Left colon (tissue), 2 donors: ENCODE measurements around the gene FANCI. TPM values are rescaled to one million over a fixed set of nuclear protein-coding genes. Genes with fewer than 3 reads are reported as not detected.

ENCODE experiments used
- ATAC-seq: fragments of 200-7000 bp; cut with Tn5 transposase; one replicate; pipeline ENCODE4 v1.9.1; 2020; ENCODE audit warnings: mild to moderate bottlenecking, moderate library complexity
- DNase-seq, 2 donors: peaks; one replicate each; pipeline ENCODE4 v3.0.0-alpha.2; 2020
- intact Hi-C, 2 donors: fragments of 100-400 bp; cut with DNase I in 1 of 2; cut with micrococcal nuclease in 1 of 2; formaldehyde crosslinking; loops; one replicate each; pipeline versions ENCODE4 v1.11.2 to v1.14.0; 2022; cut with DNase I, micrococcal nuclease
- long read RNA-seq: library from polyadenylated mRNA; unstranded; transcript quantifications from one replicate; pipeline ENCODE4 v2.0.0, GENCODE V29; 2021
- total RNA-seq, 2 donors: library from RNA; stranded (reverse); fragmentation: NEBNext Ultra II Directional; extraction: Animal tissue kit (Norgen Biotek cat#: 25700); gene quantifications; one replicate each; pipeline ENCODE4 v1.2.1, GENCODE V29; 2021
- donor health status: DM: no; HTN: no; CAD: no.
- donor health status: DM: yes; HTN: yes; CAD: no.

FANCI gene
- total RNA-seq: 10 to 100 TPM in 1 of 2 donors, 1 to 10 TPM in 1; 7.4 to 17.3 TPM
- long read RNA-seq, full-length matches to known transcripts: 2 of 8 reads
- long read RNA-seq, partial matches to known transcripts: 2 of 8 reads
- long read RNA-seq, other reads (novel, unspliced or antisense): 4 of 8 reads

- ATAC-seq (peak; percentile 99), DNase-seq (peak; percentile 96 to 100)
- intact Hi-C loops: no loop called here
These were observed at the start of gene FANCI for GRCh38 chr15:89243691-89244573. Gene FANCI, plus strand, starts transcription at chr15:89243979. Its CDS starts 3,669 bp downstream, at chr15:89247648.

GRCh38 chr15:89194608-89195007 is 49.2 kb upstream of the FANCI start:
- no peak for DNase-seq
- intact Hi-C loops: no loop called here
- no peak for ATAC-seq

DNA sequence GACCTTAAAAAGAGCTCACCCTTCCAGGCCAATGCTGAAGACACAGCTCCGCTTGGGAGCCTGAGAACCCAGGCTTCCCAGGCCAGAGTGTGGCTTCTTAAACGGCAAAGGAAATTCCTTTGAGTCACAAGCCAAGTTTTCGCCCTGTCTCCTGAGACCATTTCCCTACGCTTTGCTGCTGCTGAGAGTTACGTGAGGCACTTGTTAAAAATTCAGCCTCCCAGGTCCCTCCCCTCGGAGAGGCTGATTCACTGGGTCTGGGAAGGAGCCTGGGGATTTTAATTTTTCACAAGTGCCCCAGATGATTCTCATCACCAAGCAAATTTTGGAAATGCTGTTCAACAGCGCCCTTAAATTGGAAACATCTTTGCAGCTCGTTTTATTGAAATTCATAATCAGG is 47.9 kb upstream of the FANCI start:
- DNase-seq: no peak
- ATAC-seq: no peak
- intact Hi-C loops: no loop called here

GRCh38 chr15:89196241-89196640 is 47.5 kb upstream of the FANCI start:
- ATAC-seq (no peak), DNase-seq (no peak)
- intact Hi-C loops: no loop called here

- DNase-seq (peak in 1 of 2 donors; percentile 25), ATAC-seq (peak; percentile 23)
- intact Hi-C loops: no loop called here
These were observed 46.8 kb upstream of the FANCI start for GRCh38 chr15:89196994-89197393.

GRCh38 chr15:89197503-89197971 is 46.2 kb upstream of the FANCI start:
- intact Hi-C loops: no loop called here
- DNase-seq (peak; percentile 60 to 67), ATAC-seq (peak; percentile 95)

DNA sequence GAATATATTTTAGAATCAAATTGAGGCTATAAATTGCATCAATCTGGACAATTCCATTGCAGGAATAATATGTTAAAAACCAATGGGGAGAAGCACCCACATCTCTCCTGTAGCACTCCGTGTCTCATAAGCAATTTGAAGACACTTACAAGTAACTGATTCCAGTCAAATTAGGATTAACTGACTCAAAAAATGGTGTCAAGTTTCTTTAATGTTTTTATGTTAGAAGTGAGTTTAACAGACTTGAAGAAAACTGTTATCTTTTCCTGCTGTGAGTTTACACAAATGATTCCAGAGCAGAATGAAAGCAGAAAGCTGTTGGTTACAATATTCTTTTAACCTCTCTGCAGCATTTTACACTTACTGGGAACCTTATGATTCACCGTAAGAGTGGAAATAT is 45.6 kb upstream of the FANCI start:
- no peak for DNase-seq
- intact Hi-C loops: no loop called here
- no peak for ATAC-seq

GRCh38 chr15:89198934-89199333 is 44.8 kb upstream of the FANCI start:
- intact Hi-C loops: no loop called here
- ATAC-seq: no peak
- DNase-seq: no peak

DNA sequence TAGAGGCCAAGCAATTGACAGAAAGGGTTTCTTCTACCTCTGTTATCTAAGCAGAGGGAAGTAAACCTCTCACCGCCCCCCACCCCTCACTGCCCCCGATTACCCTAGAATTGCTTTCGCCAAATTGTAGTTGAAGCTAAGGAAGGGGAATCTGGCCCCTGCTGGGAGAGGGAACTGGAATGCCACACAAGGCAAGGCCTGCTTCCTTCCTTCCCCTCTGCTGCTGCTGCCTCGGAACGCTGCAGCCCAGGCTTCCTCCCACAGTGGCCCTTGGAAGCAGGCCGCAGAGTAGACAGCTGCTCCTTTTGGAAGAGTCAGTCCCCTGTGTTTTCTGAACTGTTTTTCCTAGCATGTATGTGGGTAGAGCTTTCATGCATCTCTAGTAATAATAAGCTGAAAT is 44.0 kb upstream of the FANCI start:
- DNase-seq: no peak
- no peak for ATAC-seq
- intact Hi-C loops: loop anchor here in 1 of 2 donors (10.0 kb wide), 1 partner anchor 105 kb away; no protein-coding TSS in a partner anchor

DNA sequence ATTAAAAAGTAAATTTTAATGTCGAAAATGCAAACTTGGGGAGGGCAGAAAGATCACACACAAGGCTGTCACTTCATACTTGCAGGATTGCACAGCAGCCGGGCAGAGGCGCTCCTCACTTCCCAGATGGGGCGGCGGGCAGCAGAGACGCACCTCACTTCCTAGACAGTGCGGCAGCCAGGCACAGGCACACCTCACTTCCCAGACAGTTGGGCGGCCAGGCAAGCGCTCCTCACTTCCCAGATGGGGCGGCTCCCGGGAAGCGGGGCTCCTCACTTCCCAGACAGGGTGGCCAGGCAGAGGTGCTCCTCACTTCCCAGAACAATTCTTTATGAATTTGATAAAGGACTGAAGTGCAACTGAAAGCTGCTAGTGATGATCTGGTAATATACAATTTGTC is 43.6 kb upstream of the FANCI start:
- ATAC-seq (no peak), DNase-seq (no peak)
- intact Hi-C loops: loop anchor here in 1 of 2 donors (10.0 kb wide), 1 partner anchor 105 kb away; no protein-coding TSS in a partner anchor

DNA sequence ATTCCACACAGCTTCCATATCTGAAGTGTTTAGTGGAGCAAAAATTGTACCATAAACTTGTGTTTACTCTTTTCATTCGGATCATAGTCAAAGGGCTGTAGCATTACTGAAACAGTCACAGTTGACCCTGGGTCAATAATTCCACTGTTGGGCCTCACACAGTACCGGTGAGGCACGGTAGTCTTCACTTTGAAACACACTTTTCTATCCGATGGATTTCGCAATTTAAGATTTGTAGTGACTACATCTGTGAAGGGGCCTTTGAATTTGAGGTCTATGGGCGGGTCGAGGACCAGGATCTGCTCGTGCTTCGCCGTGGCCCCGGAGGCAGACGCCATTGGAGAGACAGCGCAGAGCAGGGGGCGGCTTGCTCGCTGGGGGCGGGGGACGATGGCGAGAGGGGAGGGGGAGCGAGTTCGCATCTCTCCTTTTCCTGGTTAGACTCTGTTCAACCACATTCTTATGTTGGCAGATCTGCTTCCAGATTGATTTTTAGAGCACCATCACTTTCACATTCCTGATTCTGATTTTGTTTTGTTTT is 42.2 kb upstream of the FANCI start:
- intact Hi-C loops: loop anchor here in 1 of 2 donors (10.0 kb wide), 1 partner anchor 103 kb away; no protein-coding TSS in a partner anchor
- ATAC-seq (no peak), DNase-seq (no peak)

- no peak for ATAC-seq
- no peak for DNase-seq
- intact Hi-C loops: loop anchor here in 1 of 2 donors (10.0 kb wide), 1 partner anchor 101 kb away; no protein-coding TSS in a partner anchor
These were observed 40.0 kb upstream of the FANCI start for GRCh38 chr15:89203705-89204273.

DNA sequence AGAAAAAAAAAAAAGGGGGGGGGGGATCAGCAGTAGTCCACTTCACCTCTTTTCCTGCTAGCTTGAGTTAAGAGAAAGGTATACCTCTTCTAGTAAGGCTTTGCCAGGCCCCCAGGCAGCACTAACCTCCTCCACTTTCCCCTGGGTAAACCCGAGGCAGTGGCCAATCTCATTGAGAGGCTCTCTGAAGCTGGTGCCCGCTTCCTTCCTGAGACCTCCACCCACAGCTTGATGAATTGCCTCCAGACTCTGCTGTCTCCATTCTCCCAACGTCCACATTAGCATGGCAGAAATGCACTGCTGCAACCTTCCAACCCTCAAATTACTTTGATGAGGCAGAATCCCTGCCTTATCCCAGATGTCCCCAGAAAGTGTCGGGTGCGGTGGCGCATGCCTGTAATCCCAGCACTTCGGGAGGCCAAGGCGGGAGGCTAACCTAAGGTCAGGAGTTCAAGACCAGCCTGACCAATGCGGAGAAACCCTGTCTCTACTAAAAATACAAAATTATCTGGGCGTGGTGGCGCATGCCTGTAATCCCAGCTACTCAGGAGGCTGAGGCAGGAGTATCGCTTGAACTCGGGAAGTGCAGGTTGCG is 37.7 kb upstream of the FANCI start:
- no peak for ATAC-seq
- DNase-seq: no peak
- intact Hi-C loops: loop anchor here in 1 of 2 donors (10.0 kb wide), 1 partner anchor 99 kb away; no protein-coding TSS in a partner anchor

DNA sequence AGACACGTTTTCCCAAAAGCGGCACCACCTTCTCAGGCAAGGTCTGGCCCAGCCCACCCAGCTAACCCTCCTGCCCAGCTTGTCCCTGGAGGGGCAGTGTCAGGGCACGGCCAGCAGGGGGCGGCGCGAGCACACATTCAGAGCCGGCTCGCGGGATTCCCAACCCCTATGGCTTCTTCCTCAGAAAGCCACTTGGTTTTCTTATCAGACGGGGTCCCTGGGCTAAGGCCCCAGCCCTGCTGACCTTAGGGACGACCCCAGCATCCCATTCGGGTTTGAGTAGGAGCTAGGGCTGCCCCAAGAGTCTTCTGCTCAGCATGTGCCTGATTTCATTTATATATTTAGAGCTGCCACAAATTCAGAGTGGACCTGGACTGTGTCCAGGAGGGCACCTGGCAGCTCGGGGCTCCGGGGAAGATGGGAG is 36.9 kb upstream of the FANCI start:
- ATAC-seq: peak; percentile 86
- intact Hi-C loops: loop anchor here in 1 of 2 donors (10.0 kb wide), 1 partner anchor 98 kb away; no protein-coding TSS in a partner anchor
- DNase-seq: peak; percentile 45 to 77

DNA sequence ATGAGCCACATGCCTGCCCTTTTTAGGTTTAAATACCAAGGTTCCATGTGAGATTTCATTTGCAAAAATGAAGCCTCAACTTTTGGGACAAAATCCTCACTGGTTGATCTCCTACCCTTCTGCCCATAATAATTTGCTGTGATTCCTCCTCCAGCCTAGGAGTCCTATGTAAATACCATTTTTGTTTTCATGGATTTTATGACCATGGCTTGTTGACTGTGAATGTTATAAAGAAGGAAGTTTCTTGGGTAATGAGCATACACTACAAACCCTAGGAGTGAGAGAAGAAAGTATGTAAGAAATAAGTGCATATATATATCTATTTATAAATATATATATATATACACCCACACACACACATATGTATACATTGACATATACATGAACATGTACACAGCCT is 35.5 kb upstream of the FANCI start:
- DNase-seq: no peak
- ATAC-seq: peak; percentile 79
- intact Hi-C loops: loop anchor here in 1 of 2 donors (10.0 kb wide), 1 partner anchor 97 kb away; no protein-coding TSS in a partner anchor

GRCh38 chr15:89209057-89209456 is 34.7 kb upstream of the FANCI start:
- no peak for DNase-seq
- ATAC-seq: no peak
- intact Hi-C loops: loop anchor here in 1 of 2 donors (10.0 kb wide), 1 partner anchor 96 kb away; no protein-coding TSS in a partner anchor

- ATAC-seq: no peak
- no peak for DNase-seq
- intact Hi-C loops: no loop called here
These were observed 32.1 kb upstream of the FANCI start for GRCh38 chr15:89211678-89212170.

DNA sequence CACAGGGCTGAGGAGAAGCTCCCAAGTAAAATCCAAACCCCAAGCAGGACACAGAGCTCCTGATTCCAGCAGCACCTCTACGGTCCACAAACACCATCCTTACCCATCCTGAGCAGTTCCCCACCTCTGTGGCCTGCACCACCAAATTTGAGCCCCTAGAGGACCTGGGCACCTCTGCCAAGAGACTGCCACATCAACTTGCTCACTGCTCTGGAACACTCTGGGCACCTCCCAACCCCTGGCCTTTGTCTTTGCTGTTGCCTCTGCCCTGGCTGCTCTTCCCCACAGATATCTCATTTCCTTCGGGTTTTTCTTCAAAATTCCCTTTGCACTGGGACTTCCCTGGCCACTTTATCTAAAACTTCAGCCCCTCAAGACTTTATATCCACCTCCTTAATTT is 28.2 kb upstream of the FANCI start:
- ATAC-seq (no peak), DNase-seq (no peak)
- intact Hi-C loops: no loop called here
